HL-60/S4 treated with retinoic acid at 250 ng/mL for 4 days and 3 days (cell line): ENCODE measurements around the gene ZNF574.

ENCODE experiments used
- in situ Hi-C: fragments of 300-500 bp; cut with MboI; formaldehyde crosslinking; loops from 2 replicates; pipeline ENCODE4 v1.7.0; 2022; ENCODE audit warnings: low sequenced_read_pairs

Gene ZNF574

DNA sequence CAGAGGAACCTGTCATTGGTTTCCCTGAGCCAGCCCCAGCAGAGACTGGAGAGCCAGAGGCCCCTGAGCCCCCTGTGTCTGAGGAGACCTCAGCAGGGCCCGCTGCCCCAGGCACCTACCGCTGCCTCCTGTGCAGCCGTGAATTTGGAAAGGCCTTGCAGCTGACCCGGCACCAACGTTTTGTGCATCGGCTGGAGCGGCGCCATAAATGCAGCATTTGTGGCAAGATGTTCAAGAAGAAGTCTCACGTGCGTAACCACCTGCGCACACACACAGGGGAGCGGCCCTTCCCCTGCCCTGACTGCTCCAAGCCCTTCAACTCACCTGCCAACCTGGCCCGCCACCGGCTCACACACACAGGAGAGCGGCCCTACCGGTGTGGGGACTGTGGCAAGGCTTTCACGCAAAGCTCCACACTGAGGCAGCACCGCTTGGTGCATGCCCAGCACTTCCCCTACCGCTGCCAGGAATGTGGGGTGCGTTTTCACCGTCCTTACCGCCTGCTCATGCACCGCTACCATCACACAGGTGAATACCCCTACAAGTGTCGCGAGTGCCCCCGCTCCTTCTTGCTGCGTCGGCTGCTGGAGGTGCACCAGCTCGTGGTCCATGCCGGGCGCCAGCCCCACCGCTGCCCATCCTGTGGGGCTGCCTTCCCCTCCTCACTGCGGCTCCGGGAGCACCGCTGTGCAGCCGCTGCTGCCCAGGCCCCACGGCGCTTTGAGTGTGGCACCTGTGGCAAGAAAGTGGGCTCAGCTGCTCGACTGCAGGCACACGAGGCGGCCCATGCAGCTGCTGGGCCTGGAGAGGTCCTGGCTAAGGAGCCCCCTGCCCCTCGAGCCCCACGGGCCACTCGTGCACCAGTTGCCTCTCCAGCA, 4.2 kb downstream of the ZNF574 start:
- in situ Hi-C loops, result no loop called here

DNA sequence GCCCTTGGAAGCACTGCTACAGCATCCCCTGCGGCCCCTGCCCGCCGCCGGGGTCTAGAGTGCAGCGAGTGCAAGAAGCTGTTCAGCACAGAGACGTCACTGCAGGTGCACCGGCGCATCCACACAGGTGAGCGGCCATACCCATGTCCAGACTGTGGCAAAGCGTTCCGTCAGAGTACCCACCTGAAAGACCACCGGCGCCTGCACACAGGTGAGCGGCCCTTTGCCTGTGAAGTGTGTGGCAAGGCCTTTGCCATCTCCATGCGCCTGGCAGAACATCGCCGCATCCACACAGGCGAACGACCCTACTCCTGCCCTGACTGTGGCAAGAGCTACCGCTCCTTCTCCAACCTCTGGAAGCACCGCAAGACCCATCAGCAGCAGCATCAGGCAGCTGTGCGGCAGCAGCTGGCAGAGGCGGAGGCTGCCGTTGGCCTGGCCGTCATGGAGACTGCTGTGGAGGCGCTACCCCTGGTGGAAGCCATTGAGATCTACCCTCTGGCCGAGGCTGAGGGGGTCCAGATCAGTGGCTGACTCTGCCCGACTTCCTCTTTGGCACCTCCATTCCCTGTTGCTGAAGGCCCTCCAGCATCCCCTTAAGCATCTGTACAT, 4.9 kb downstream of the ZNF574 start:
- in situ Hi-C loops, result no loop called here

- in situ Hi-C loops, result no loop called here
Measured at GRCh38 chr19:42081584-42082203, 5.7 kb downstream of the ZNF574 start.

- in situ Hi-C loops, result no loop called here
Measured at GRCh38 chr19:42083537-42083936, 7.6 kb downstream of the ZNF574 start.

DNA sequence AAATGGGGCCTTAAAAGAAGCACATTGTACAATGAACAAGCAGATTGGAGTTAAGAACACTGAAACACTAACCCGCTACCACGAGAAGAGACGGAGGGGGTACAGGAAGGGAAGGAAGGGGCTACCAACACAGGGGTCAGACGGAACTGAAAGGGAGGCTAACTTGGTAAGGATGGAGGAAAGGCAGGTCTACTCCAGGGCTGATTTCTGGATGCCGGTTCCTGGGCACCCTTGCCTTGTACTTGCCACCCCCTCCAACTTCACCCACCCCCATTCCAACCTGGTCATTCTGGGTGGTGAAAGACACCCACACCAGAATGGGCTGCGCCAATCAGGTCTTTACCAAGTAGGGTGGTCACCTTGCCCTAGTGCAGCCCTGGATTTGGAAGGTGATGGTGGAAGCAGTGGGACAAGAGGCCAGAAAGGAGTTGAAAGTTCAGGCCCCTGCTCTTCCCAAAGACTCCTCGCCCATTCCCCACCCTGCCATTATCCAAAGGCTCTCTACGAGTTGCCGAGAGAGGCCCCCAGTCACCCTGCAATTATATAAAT, 10.3 kb downstream of the ZNF574 start:
- in situ Hi-C loops, result no loop called here

DNA sequence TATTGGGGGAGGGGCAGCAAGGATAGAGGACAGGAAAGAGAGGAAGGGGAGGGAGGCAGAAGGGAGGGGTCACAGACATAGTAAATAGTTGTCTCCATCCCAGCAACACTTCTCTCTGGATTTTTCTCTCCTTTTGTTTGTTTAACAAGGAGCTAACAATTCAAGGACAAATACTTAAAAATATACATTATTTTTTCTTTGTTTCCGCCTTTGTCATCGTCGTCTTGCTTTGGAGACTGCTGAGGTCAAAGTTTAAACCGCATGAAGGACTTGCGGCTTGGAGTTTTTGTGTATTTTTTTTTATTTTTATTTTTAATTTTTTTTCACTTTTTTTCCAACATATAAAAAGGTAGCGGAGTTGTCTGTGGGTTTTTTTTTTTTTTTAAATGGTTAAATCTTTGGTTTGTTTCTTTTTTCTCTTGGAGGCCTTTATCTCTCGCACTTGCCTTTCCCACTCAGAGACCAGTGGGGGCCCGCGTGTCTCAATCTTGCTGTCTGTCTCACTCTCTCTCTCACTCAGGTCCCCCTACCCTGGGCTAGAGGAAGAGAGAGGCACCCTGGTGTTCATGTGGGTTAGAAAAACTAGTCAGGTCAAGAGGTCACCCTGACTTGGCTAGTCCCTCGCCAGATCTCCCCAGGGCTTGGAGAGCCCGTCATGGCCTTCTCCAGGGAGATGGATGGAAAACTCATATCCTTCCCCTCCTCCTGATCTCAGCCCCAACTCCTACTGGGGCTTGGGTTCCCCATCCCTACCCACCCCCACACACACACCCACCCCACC, 11.0 kb downstream of the ZNF574 start:
- in situ Hi-C loops, result no loop called here

GRCh38 chr19:42088471-42089190, 12.7 kb downstream of the ZNF574 start:
- in situ Hi-C loops, result no loop called here

- in situ Hi-C loops, result no loop called here
Measured at GRCh38 chr19:42089191-42089750, 13.3 kb downstream of the ZNF574 start.

DNA sequence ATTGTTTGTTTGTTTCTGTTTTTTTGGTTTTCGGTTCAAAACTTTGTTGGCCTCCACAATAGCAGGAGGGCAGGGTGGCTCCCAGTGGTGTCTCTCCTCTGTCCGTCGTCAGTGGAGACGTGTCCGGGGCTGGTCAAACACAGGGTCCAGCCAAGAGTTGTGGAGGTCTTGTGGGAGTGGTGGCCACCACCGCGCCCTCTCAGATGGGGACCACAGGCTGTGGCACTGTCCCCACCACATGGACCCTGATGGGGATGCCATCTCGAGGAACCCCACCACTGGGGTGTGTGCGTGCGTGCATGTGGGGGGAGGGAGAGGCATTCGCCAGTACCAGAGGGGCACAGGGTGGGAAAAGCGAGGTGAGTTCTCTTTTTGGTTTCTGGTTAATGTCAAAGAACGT, 13.8 kb downstream of the ZNF574 start:
- in situ Hi-C loops, result no loop called here

DNA sequence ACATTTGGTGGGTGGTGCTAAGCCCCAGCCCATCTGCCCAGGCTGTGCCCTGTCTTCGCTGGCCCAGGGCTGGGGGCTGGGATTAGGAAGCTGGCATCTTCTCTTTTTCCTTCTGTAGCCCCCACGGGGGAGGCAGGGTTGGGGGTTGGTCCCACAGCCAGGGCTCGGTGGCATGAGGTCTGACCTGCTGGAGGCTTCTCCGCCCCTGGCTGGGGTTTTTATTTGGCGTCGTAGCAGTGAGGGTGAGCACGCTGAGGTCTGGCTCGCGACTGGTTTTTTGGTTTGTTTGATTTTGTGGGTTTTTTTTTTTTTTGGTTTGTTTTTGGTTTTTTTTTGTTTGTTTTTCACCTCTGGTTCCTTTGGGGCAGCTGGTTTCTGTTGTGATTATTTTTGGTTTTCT, 14.7 kb downstream of the ZNF574 start:
- in situ Hi-C loops, result no loop called here

GRCh38 chr19:42091300-42091699, 15.3 kb downstream of the ZNF574 start:
- in situ Hi-C loops, result no loop called here

- in situ Hi-C loops, result no loop called here
Measured at GRCh38 chr19:42091742-42092141, 15.8 kb downstream of the ZNF574 start.

DNA sequence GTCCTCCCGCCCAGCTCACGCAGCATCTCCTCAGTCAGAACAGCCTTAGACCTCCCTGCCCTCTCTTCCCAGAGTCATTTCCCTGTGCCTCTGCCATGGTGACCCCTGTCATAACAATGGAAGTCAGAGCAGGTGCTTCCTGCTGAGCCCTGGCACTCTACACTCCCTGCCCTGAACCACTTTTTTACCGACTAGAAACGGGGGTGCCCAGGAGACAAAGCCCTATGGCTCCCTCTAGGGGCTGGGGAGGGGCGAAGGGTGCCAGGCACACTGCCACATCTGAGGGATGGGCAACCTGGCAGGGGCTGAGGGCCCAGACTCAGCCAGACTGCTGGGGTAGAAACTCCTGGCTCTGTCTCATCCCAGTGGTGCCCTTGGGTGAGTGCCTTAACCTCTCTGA, 16.4 kb downstream of the ZNF574 start:
- in situ Hi-C loops, result no loop called here

GRCh38 chr19:42093505-42093904, 17.5 kb downstream of the ZNF574 start:
- in situ Hi-C loops, result no loop called here

- in situ Hi-C loops, result no loop called here
Measured at GRCh38 chr19:42093926-42094325, 18.0 kb downstream of the ZNF574 start.

- in situ Hi-C loops, result no loop called here
Measured at GRCh38 chr19:42095142-42095813, 19.3 kb downstream of the ZNF574 start.

DNA sequence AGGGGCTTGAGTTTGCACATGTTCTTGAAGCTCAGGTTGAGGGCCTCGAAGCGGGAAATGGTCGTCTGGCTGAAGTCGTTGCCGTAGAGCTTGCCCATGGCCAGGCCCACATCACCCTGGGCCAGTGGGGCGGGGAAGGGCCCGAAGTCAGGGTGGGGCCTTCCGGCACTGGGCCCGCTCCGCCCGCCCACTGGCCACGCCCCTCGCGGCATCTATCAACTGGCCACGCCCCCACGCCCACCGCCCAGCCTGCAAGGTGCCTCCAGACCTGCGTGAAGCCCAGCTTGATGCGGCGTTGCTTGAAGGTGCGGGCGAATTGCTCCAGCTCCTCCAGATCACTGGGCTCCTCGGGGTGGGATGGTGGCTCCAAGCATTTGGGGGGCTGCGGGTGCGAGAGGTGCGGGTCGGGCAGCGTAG, 19.9 kb downstream of the ZNF574 start:
- in situ Hi-C loops, result no loop called here

DNA sequence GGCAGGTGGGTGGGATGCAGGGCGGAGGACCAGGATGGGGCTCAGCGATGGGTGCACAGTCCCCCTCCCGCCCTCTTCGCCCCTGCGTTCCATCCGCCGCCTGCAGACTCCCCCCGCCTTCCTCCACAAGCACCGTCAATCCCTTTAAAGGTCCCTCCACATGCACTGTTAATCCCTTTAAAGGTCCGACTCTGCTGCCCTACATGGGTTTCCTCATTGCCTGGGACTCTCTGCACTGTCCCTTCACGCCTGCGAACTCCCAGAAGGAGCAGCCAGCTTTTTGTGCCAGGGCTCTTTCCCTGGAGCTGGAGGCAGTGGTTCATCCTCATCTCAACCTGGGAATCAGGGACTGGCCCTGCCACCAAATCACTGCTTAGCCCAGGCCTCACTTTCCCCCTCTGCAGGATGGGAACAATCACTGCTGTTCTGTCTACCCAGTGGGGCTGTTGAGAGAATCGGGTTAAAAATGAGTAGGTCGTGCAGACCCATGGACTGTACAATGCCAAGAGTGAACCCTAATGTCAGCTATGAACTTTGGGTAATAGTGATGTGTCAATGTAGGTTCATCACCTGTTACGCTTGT, 20.4 kb downstream of the ZNF574 start:
- in situ Hi-C loops, result no loop called here

GRCh38 chr19:42097461-42097860, 21.5 kb downstream of the ZNF574 start:
- in situ Hi-C loops, result no loop called here
